Measurements from ENCODE around the gene CCDC110. TPM values are rescaled to one million over a fixed set of nuclear protein-coding genes. Genes with fewer than 3 reads are reported as not detected.

Gene CCDC110
- total and polyA plus RNA-seq, 2 of the 13 experiments (the other 11 are each of a cell fraction or from before 2014, with no cell fraction given): not detected

- FAIRE-seq (no peak), DNase-seq (ENCODE audit: low spot score) (no peak), ATAC-seq (no peak)
- intact Hi-C loops (cut with micrococcal nuclease; ENCODE audit: unreplicated experiment) (loop anchor here (5.0 kb wide), 1 partner anchor 39 kb away; no protein-coding TSS in a partner anchor), in situ Hi-C loops (cut with HindIII; ENCODE audit: extremely low pct_ligation_motif_present, low pct_unique_long_range_greater_than_20kb) (loop anchor here (25.0 kb wide), 1 partner anchor 564 kb away; no protein-coding TSS in a partner anchor)
- TF ChIP-seq XBP1 (CRISPR knock-in tag; IDR thresholded peaks at IDR 0.05) (no peak), AKNA (CRISPR knock-in tag; IDR thresholded peaks at IDR 0.05; ENCODE audit: borderline replicate concordance) (no peak), ZC3H4 (CRISPR knock-in tag; IDR thresholded peaks at IDR 0.05; ENCODE audit: borderline replicate concordance) (no peak)
- H3K4me3 ChIP-seq (replicated peaks in 1 of 3; ENCODE audit: insufficient read depth in 1 of 3, low read depth in 2 of 3, low read length in 3 of 3): no peak overlapping the region
- peaks cover 1 to 59% of the 10 kb centered on the region in 2 experiments; a peak in 3 of 5 replicates for H3K27me3 ChIP-seq (ENCODE audit: control insufficient read depth in 1 of 2, insufficient read depth in 2 of 2, low read length in 2 of 2)
- ChIA-PET POLR2A (no interaction called here), CTCF (ENCODE audit: low intra/inter-chr PET ratio, low total read pairs) (interaction anchor here (3.2 kb wide), 1 partner anchor 125 kb away, joined by 31 read pairs; no protein-coding TSS in a partner anchor)
- no peaks in the 10 kb centered on the region for H3K36me3 ChIP-seq (replicated peaks in 1 of 2; ENCODE audit: control insufficient read depth in 1 of 2, insufficient read depth in 2 of 2, low read length in 2 of 2)
- no peaks in the 10 kb centered on the region for H4K20me1 ChIP-seq (ENCODE audit: insufficient read depth, low read length)
- H2AFZ ChIP-seq (ENCODE audit: low read length): no peak overlapping the region
- no peak overlapping the region for H3K27ac ChIP-seq (ENCODE audit: extremely low read length, insufficient read depth, low read length)
- H3K9me3 ChIP-seq (ENCODE audit: low read length): no peaks in the 10 kb centered on the region
- H3K79me2 ChIP-seq (ENCODE audit: insufficient read depth, low read length): no peaks in the 10 kb centered on the region
- no TSS peak for BruUV-seq (replicated peaks)
- H3K9ac ChIP-seq (ENCODE audit: insufficient read depth, low read depth, low read length): no peak overlapping the region
- peaks cover 12% of the 10 kb centered on the region for H3K4me1 ChIP-seq (ENCODE audit: insufficient read depth, low read length)
- no peak overlapping the region for H3K4me2 ChIP-seq (ENCODE audit: low read depth, low read length)
- 84% methylated on average over 8 of the region's 8 CpGs for WGBS (ENCODE audit: low lambda C conversion rate)
Observed at GRCh38 chr4:185473247-185473646, 1.7 kb upstream of the CCDC110 start.
